GM10266 (cell line): ENCODE data around the gene TRAF3.

ENCODE experiments used
- DNase-seq: peaks from one replicate; pipeline ENCODE4 v3.0.0; 2012; ENCODE audit errors: extremely low spot score
- TF ChIP-seq, protein P1 (sequence below): IDR thresholded peaks from 2 replicates; pipeline ENCODE4 v1.5.1; 2012; ENCODE audit warnings: mild to moderate bottlenecking, low read depth; ENCODE audit not compliant: control insufficient read depth, insufficient read depth; ENCODE audit errors: missing control alignments

TRAF3 gene

DNA sequence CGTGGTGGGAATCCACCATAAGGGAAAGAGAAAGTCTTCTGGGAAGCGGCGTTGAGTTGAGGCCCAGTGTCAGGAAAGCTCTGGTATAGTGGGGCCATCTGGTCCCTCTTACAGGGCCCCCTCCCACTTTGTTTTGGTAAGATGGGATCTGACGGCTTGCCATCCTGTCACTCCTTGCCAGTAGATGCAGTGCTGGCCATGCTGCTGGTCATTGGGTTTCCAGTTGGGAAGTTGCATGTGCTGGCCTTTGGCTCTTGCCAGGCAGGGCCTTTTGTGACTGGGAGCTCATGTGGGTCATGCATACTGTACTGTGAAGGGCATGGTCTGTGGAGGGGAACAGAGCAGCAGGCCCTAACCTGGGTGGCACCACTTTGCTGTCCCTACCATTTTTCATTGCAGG lies 3.8 kb downstream of the TRAF3 start:
- TF ChIP-seq, protein P1, sequence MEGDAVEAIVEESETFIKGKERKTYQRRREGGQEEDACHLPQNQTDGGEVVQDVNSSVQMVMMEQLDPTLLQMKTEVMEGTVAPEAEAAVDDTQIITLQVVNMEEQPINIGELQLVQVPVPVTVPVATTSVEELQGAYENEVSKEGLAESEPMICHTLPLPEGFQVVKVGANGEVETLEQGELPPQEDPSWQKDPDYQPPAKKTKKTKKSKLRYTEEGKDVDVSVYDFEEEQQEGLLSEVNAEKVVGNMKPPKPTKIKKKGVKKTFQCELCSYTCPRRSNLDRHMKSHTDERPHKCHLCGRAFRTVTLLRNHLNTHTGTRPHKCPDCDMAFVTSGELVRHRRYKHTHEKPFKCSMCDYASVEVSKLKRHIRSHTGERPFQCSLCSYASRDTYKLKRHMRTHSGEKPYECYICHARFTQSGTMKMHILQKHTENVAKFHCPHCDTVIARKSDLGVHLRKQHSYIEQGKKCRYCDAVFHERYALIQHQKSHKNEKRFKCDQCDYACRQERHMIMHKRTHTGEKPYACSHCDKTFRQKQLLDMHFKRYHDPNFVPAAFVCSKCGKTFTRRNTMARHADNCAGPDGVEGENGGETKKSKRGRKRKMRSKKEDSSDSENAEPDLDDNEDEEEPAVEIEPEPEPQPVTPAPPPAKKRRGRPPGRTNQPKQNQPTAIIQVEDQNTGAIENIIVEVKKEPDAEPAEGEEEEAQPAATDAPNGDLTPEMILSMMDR = no peak
- DNase-seq = no peak

DNA sequence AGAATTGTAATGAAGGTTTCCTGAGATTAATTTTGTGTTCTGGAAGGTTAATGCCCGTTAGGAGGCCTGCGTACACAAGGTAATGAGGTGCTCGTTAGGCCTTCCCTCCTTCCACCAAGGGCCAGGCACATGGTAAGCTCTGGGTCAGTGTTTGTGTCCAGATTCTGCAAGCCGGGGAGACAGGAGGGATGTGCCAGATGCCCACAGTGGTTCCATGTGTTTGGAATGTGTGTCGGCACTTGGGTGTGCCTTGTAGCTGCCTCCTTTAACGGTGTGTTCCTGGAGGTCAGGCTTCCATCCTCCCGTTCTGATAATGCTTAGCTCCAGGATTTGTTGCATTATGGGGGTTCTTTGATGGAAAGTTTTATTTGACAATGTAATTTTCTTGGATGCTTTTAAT lies 5.7 kb downstream of the TRAF3 start:
- TF ChIP-seq, protein P1 = no peak
- DNase-seq = no peak

DNA sequence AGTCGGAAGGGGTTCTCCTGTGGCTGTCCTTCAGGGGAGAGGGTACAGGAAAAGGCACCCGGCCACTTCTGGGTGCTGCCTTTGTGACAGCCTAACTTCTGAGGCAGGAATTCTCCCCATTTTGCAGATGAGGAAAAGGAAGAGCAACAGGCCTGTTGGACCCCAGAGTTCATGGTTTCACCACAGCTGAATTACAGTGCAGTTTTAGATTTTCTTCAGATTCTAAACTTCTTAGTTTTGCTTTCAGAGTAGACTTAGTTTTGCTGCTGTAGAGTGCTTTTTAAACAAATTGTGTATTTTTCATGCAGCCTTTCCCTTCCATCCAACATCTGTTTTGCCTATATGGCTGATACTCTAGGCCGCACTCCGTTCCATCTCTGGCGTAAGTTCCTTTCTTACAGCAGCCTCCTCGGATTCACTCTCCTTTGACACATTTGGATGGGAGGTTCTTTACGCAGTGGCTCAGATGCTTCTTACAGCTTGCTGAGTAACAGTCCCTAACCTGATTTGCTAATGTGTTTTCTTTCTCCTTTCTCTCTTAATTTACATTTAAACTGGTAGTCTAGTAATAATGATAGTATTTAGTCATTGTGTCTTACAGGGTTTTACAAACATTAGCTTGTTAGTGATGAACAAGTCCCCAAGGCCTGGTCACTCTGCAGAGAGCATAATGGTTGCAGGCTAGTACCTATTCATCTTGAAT lies 7.8 kb downstream of the TRAF3 start:
- TF ChIP-seq, protein P1 = no peak
- peak; percentile 40 for DNase-seq

DNA sequence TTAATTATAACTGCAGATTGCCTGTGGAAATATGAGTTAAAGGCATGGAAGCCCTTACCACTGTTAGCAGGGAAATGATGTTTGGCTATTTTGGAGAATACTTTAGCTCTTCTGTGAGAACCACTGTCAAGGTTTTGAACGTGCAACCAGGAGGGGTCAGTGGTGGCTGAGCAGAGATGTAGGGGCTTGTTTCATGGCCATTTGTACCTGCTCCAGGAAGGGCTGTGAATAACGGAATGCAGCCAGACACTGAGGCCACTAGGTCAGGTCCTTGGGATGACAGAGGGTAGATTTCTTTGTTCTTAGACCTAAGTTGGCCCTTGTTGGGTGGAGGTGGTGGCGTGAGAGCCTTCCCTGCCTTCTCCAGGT lies 8.3 kb downstream of the TRAF3 start:
- TF ChIP-seq, protein P1 = peak; percentile 38
- DNase-seq = peak; percentile 17

DNA sequence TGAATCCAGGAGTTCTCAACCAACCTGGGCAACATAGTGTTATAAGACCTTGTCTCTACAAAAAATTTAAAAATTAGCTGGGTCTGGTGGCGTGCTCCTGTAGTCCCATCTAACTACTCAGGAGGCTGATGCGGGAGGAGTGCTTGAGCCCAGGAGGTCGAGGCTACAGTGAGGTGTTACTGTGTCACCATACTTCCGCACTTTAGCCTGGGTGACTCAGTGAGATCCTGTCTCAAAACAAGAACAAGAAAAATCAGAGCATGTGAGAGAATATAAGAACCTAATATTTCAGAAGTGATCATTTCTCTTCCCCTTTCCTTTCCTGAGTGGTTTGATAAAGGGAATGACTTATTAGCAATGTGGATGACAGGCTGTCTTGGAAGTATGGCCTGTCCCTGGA lies 9.5 kb downstream of the TRAF3 start:
- TF ChIP-seq, protein P1 = no peak
- DNase-seq = no peak

DNA sequence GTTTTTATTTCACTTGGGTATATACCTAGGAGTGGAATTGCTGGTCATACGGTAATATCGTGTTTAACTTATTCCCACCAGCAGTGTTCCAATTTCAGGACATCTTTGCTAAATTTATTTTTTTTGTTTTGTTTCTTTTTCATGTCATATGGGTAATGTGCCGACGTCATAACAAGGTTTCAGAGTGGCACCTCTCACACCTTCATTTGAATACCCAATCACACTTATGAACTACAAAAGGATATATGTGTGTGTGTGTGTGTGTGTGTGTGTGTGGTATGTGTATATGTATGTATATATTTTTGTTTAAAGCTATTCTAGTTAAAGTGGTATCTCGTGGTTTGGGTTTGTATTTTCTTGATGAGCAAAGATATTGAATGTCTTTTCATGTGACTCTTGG lies 12.1 kb downstream of the TRAF3 start:
- TF ChIP-seq, protein P1 = no peak
- DNase-seq = no peak

DNA sequence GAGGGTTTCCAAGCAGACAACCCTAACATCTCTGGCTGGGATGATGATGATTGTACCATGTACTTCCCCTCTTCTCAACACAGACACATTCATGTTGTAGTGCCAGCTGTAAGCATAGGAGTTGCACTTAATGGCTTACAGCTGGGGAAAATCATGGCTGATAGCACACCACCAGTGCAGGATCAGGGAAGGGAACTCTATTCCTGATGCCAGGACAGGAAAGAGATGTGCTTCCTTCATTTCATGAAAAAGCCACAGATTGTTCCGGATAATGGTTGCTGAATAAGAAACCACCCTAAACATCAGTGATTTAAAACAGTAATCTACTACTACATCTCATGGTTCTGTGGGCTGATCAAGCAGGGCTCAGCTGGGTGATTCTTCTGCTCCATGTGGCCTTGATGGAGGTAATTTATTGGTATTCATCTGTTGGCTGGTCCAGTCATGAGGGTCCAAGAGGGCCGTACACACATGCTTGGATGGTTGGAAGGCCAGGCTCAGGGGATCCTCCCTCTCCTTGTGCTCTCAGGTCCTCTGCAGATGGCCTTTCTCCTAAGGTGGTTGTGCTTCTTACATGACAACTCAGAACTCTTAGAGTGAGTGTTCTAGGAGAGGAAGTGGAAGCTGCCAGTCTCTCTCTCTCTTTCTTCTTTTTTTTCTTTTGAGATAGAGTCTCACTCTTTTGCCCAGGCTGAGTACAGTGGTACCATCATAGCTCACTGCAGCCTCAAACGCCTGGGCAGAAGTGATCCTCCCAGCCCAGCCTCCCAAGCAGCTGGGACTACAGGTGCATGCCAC lies 16.5 kb downstream of the TRAF3 start:
- TF ChIP-seq, protein P1 = no peak
- no peak for DNase-seq
